GM18526 (cell line): Measurements from ENCODE around the gene INTS7.

Source experiments
- POLR2A ChIP-seq: IDR thresholded peaks from 3 replicates; pipeline ENCODE4 v1.6.1; 2011; ENCODE audit not compliant: insufficient read length; ENCODE audit errors: extremely low read depth

The INTS7 gene

GRCh38 chr1:211959680-211960079, 75.7 kb downstream of the INTS7 start:
- TF ChIP-seq POLR2A = no peak

GRCh38 chr1:211959221-211959620, 76.1 kb downstream of the INTS7 start:
- TF ChIP-seq POLR2A = no peak

GRCh38 chr1:211952299-211952698, 83.1 kb downstream of the INTS7 start:
- TF ChIP-seq POLR2A = no peak

GRCh38 chr1:211951856-211952255, 83.5 kb downstream of the INTS7 start:
- no peak for TF ChIP-seq POLR2A

- TF ChIP-seq POLR2A = no peak
Observed at GRCh38 chr1:211948377-211948776, 87.0 kb downstream of the INTS7 start.

- no peak for TF ChIP-seq POLR2A
Observed at GRCh38 chr1:211947396-211948295, 87.7 kb downstream of the INTS7 start.

GRCh38 chr1:211944733-211945500, 90.4 kb downstream of the INTS7 start:
- TF ChIP-seq POLR2A = no peak

GRCh38 chr1:211942583-211942982, 92.8 kb downstream of the INTS7 start:
- no peak for TF ChIP-seq POLR2A

- TF ChIP-seq POLR2A = no peak
Observed at GRCh38 chr1:211939876-211940468, 95.4 kb downstream of the INTS7 start.

- TF ChIP-seq POLR2A = no peak
Observed at GRCh38 chr1:211938561-211938997, 96.8 kb downstream of the INTS7 start.

GRCh38 chr1:211935448-211935970, 99.8 kb downstream of the INTS7 start:
- TF ChIP-seq POLR2A = no peak

- TF ChIP-seq POLR2A = no peak
Observed at GRCh38 chr1:211933946-211934714, 101.2 kb downstream of the INTS7 start.

GRCh38 chr1:211932933-211933254, 102.5 kb downstream of the INTS7 start:
- TF ChIP-seq POLR2A = no peak

- TF ChIP-seq POLR2A = no peak
Observed at GRCh38 chr1:211932231-211932932, 103.0 kb downstream of the INTS7 start.
